ELF-1 (cell line): ENCODE measurements around the gene DUSP11.
"Not testable (repeated sequence)": the region's sequence is repeated elsewhere in the genome, so short reads cannot be mapped to it uniquely, and the experiment has no call there.

Experiments used
- DNase-seq: peaks from one replicate; pipeline ENCODE4 v3.0.0-alpha.2; 2016; ENCODE audit warnings: low read depth, low spot score

DUSP11 gene

DNA sequence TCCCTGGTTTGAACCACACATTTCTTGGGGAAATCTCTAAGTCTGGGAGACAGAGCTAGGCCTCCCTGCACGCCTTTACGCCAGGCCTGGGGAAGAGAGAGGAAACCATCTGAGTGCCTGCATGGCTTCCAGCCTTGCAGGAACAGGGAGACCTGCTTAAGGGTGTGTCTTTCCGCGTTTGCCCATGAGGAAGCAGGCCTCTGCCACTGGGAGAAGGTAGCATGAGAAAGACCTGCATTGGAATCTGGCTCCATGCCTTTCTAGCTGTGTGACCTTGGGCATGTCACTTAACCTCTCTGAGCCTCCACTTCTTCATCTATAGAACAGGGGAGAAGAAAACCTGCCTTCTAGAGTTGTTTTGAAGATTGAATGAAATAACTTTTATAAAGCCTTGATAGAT is 62.2 kb downstream of the DUSP11 start:
- not testable (repeated sequence) for DNase-seq

DNA sequence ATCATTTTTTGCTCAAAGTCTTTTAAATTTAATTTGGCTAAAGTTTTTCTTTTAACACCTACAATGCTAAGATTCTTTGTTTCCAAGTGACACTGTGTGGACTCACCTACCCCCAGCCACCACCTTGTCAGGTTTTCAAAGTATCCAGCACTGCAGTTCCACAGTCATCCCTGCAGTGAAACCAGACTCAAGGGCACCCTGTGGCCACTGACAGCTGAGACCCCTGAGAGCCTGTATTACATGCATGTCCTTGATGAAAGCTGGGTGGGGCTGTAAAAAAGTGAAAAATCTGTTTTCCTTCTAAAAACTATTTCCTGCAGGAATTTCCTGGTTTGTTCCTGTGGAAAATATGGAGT is 62.7 kb downstream of the DUSP11 start:
- no peak for DNase-seq

DNA sequence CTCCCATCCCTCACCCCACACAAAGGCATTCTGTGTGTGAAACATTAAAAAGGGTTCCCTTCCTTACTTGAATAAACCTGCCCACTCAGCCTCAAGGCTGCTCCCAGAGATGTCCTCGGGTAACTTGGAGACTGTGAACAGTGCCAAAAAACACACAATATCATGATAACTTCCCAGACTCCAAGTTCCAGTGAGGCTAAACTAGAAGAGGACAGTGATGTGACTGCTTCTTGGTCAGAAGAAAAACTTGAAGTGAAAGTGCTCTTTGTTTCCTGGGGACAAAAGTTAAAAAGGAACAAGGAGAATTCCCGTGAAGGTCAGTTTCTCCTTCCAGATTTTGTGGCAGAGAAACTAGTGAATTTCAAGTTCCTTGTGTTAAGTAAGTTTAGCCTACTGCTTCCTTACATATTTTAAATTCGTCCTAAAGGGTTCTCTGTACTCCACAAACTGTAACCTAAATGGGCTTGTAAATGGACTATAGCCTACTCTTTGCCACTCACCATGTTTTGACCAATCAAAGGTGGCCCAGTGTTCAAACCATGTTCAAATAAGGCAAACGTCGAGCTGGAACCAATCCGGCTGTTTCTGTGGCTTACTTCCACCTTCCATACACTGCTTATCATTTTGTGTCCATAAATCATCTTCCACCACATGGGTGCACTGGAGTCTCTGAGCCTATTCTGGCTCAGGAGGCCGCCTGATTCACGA is 63.2 kb downstream of the DUSP11 start:
- DNase-seq: no peak

DNA sequence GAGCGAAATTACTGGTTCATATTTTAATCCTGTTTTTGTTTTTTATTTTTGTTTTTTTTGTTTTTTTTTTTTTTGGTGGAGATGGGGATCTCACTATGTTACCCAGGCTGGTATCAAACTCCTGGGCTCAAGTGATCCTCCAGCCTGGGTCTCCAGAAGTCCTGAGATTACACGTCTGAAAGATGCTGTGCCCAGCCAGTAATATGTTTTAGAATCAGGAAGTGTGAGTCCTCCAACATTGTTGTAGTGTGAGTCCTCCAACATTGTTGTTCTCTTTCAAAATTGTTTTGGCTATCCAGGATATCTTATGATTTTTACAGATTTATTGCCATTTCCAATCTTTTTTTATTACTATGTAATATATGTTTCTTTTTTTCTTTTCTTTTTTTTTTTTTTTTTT is 65.8 kb downstream of the DUSP11 start:
- no peak for DNase-seq
